HEK293 (cell line): ENCODE measurements around the gene LLGL2.

Source experiments
- CTCF ChIA-PET: fragments of 350-600 bp; formaldehyde crosslinking; extraction: SDS; loops from one replicate; lab custom pipeline; 2021; ENCODE audit warnings: antibody characterized with exemption; lab: Yijun Ruan, JAX
- POLR2A ChIA-PET: fragments of 300-600 bp; formaldehyde crosslinking; extraction: SDS; loops from one replicate; lab custom pipeline; 2020; ENCODE audit warnings: antibody characterized with exemption, inconsistent platforms; lab: Yijun Ruan, JAX
- H3K27ac ChIP-seq: fragments of 200-500 bp; sonication (Bioruptor generic); 2 replicates; pipeline ENCODE4 v1.5.1; 2014; ENCODE audit warnings: low read depth, low read length, control low read depth, inconsistent platforms; ENCODE audit errors: extremely low read depth
- H3K36me3 ChIP-seq, 2 experiments: fragments of 200-500 bp in 1 of 2; sonication (Bioruptor generic) in 1 of 2; 1 replicate in 1 of 2; 2 replicates in 1 of 2; pipeline ENCODE4 v1.5.1; 2014 to 2017; ENCODE audit warnings: inconsistent platforms in 2 of 2, low read length in 2 of 2; ENCODE audit not compliant: control insufficient read depth in 2 of 2, insufficient read depth in 1 of 2
- H3K4me1 ChIP-seq: fragments of 200-500 bp; sonication (Bioruptor generic); 2 replicates; pipeline ENCODE4 v1.5.1; 2014; ENCODE audit warnings: mild to moderate bottlenecking, low read length, inconsistent platforms; ENCODE audit not compliant: control insufficient read depth, insufficient read depth
- H3K4me3 ChIP-seq: 2 replicates; pipeline ENCODE4 v1.5.1; 2011; ENCODE audit warnings: low read depth, mild to moderate bottlenecking, control low read depth, low read length, moderate library complexity
- H3K9me3 ChIP-seq: fragments of 200-500 bp; sonication (Bioruptor generic); 2 replicates; pipeline ENCODE4 v1.5.1; 2014; ENCODE audit warnings: low read depth, low read length, inconsistent platforms; ENCODE audit not compliant: control insufficient read depth, insufficient read depth
- GLI4 ChIP-seq: fragments of 450-650 bp; formaldehyde crosslinking; IDR thresholded peaks from 2 replicates; pipeline ENCODE4 v1.5.1; 2016; ENCODE audit warnings: missing biosample characterization, missing genetic modification characterization
- GLIS1 ChIP-seq: fragments of 450-650 bp; formaldehyde crosslinking; IDR thresholded peaks from 2 replicates; pipeline ENCODE4 v1.5.1; 2016; ENCODE audit warnings: missing biosample characterization, missing genetic modification characterization
- KLF10 ChIP-seq: fragments of 450-650 bp; IDR thresholded peaks from 2 replicates; pipeline ENCODE4 v1.5.1; 2018; ENCODE audit warnings: missing biosample characterization, mild to moderate bottlenecking, missing genetic modification characterization
- MYNN ChIP-seq: fragments of 450-650 bp; formaldehyde crosslinking; IDR thresholded peaks from 2 replicates; pipeline ENCODE4 v1.5.1; 2016; ENCODE audit warnings: missing biosample characterization, missing genetic modification characterization, borderline replicate concordance
- REPIN1 ChIP-seq: fragments of 450-650 bp; formaldehyde crosslinking; IDR thresholded peaks from 2 replicates; pipeline ENCODE4 v1.5.1; 2017; ENCODE audit warnings: missing biosample characterization, missing genetic modification characterization, low read depth
- ZBTB8A ChIP-seq: fragments of 450-650 bp; formaldehyde crosslinking; IDR thresholded peaks from 2 replicates; pipeline ENCODE4 v1.5.1; 2016; ENCODE audit warnings: missing biosample characterization, missing genetic modification characterization
- ZNF138 ChIP-seq: fragments of 450-650 bp; formaldehyde crosslinking; IDR thresholded peaks from 2 replicates; pipeline ENCODE4 v1.5.1; 2016; ENCODE audit warnings: missing biosample characterization, missing genetic modification characterization, borderline replicate concordance
- ZNF174 ChIP-seq: fragments of 450-650 bp; formaldehyde crosslinking; IDR thresholded peaks from 2 replicates; pipeline ENCODE4 v1.5.0; 2017; ENCODE audit warnings: missing biosample characterization, mild to moderate bottlenecking, missing genetic modification characterization
- ZNF19 ChIP-seq: fragments of 450-650 bp; formaldehyde crosslinking; IDR thresholded peaks from 2 replicates; pipeline ENCODE4; 2016; ENCODE audit warnings: missing biosample characterization, missing genetic modification characterization, low read depth
- ZNF549 ChIP-seq: fragments of 450-650 bp; IDR thresholded peaks from 2 replicates; pipeline ENCODE4 v1.5.1; 2018; ENCODE audit warnings: missing biosample characterization, missing genetic modification characterization, mild to moderate bottlenecking, inconsistent platforms, moderate library complexity
- ZNF600 ChIP-seq: fragments of 450-650 bp; formaldehyde crosslinking; IDR thresholded peaks from 2 replicates; pipeline ENCODE4 v1.5.1; 2016; ENCODE audit warnings: missing biosample characterization, missing genetic modification characterization
- ZNF747 ChIP-seq: fragments of 450-650 bp; formaldehyde crosslinking; IDR thresholded peaks from 2 replicates; pipeline ENCODE4 v1.5.1; 2016; ENCODE audit warnings: missing biosample characterization, missing genetic modification characterization
- ZNF785 ChIP-seq: fragments of 450-650 bp; formaldehyde crosslinking; IDR thresholded peaks from 2 replicates; pipeline ENCODE4 v1.5.1; 2016; ENCODE audit warnings: missing biosample characterization, missing genetic modification characterization
- ZNF837 ChIP-seq: fragments of 450-650 bp; formaldehyde crosslinking; IDR thresholded peaks from 2 replicates; pipeline ENCODE4 v1.5.1; 2016; ENCODE audit warnings: missing biosample characterization, missing genetic modification characterization
- TF ChIP-seq, protein P1 (sequence below): fragments of 450-650 bp; formaldehyde crosslinking; IDR thresholded peaks from 2 replicates; pipeline ENCODE4 v1.5.1; 2016; ENCODE audit warnings: missing biosample characterization, missing genetic modification characterization
- TF ChIP-seq, protein P2 (sequence below): fragments of 450-650 bp; formaldehyde crosslinking; IDR thresholded peaks from 2 replicates; pipeline ENCODE4 v1.5.1; 2016; ENCODE audit warnings: missing biosample characterization, missing genetic modification characterization
- TF ChIP-seq, protein P3 (sequence below): fragments of 450-650 bp; formaldehyde crosslinking; IDR thresholded peaks from 2 replicates; pipeline ENCODE4 v1.5.1; 2016; ENCODE audit warnings: missing biosample characterization, missing genetic modification characterization
- TF ChIP-seq, protein P4 (sequence below): fragments of 450-650 bp; formaldehyde crosslinking; IDR thresholded peaks from 2 replicates; pipeline ENCODE4 v1.5.1; 2016; ENCODE audit warnings: missing biosample characterization, missing genetic modification characterization
- TF ChIP-seq, protein P5 (sequence below): fragments of 450-650 bp; IDR thresholded peaks from 2 replicates; pipeline ENCODE4 v1.5.1; 2018; ENCODE audit warnings: missing biosample characterization, missing genetic modification characterization

The LLGL2 gene

DNA sequence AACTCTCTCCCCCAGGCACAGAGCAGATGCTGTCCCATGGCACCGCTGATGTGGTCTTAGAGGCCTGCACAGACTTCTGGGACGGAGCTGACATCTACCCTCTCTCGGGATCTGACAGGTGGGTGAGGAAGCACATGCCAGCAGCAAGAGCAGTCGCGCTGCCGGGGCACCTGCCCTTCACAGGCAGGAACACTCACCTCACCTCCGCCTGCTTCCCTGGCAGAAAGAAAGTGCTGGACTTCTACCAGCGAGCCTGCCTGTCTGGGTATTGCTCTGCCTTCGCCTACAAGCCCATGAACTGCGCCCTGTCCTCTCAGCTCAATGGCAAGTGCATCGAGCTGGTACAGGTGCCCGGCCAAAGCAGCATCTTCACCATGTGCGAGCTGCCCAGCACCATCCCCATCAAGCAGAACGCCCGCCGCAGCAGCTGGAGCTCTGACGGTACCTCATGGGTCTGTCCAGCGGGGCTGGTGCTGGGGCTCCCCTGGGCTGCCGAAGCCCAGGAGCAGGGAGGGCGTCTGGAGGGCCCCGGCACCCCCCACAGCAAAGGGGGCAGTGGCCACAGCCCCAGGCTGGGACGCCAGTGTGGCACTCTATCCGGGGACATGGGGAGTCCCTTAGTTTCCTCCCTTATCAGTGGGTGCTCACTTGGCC, 31.9 kb upstream of the LLGL2 start:
- POLR2A ChIA-PET: no interaction called here
- CTCF ChIA-PET: no interaction called here
- H3K36me3 ChIP-seq: peaks cover 0 to 83% of the 10 kb centered on the region in 2 experiments; a peak in 2 of 3 replicates

DNA sequence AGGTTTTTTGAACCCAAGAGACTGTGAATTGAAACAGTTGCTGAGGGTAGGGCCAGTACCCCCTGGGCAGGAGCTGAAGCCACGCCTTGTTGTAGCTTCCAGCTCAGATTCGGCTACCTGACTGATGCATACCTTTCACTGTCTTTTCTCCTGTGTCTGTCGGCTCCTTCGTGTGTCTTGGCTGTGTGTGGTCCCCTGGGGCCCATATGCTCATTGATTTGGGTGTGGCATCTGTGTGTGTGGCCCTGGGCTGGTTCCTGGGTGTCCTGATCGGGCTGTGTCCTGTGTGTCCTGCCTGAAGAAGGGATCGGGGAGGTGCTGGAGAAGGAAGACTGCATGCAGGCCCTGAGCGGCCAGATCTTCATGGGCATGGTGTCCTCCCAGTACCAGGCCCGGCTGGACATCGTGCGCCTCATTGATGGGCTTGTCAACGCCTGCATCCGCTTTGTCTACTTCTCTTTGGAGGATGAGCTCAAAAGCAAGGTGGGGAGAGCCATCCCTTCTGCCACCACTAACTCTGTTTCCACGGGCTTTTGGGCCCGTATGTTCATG, 31.1 kb upstream of the LLGL2 start:
- TF ChIP-seq MYNN (tag by site-specific recombination) (no peak), ZNF747 (tag by site-specific recombination) (no peak), GLIS1 (tag by site-specific recombination) (0 out of 2 replicates have a peak, but pooled peaks have one; percentile 12), REPIN1 (no peak)
- TF ChIP-seq, all 188 proteins: peak for 1
- H3K36me3 ChIP-seq: peaks cover 0 to 88% of the 10 kb centered on the region in 2 experiments; a peak in 2 of 3 replicates
- H3K27ac ChIP-seq: no peak overlapping the region
- H3K4me3 ChIP-seq: no peak overlapping the region
- no peaks in the 10 kb centered on the region for H3K9me3 ChIP-seq
- CTCF ChIA-PET: no interaction called here
- POLR2A ChIA-PET: no interaction called here
- no peaks in the 10 kb centered on the region for H3K4me1 ChIP-seq

More for the DNA sequence above, 31.9 kb upstream of the LLGL2 start:
- H3K4me3 ChIP-seq: no peak overlapping the region
- TF ChIP-seq, protein P1, sequence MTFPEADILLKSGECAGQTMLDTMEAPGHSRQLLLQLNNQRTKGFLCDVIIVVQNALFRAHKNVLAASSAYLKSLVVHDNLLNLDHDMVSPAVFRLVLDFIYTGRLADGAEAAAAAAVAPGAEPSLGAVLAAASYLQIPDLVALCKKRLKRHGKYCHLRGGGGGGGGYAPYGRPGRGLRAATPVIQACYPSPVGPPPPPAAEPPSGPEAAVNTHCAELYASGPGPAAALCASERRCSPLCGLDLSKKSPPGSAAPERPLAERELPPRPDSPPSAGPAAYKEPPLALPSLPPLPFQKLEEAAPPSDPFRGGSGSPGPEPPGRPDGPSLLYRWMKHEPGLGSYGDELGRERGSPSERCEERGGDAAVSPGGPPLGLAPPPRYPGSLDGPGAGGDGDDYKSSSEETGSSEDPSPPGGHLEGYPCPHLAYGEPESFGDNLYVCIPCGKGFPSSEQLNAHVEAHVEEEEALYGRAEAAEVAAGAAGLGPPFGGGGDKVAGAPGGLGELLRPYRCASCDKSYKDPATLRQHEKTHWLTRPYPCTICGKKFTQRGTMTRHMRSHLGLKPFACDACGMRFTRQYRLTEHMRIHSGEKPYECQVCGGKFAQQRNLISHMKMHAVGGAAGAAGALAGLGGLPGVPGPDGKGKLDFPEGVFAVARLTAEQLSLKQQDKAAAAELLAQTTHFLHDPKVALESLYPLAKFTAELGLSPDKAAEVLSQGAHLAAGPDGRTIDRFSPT (tag by site-specific recombination): no peak
- TF ChIP-seq ZNF138 (tag by site-specific recombination) (no peak), ZNF600 (tag by site-specific recombination) (0 out of 2 replicates have a peak, but pooled peaks have one; percentile 13)
- no peaks in the 10 kb centered on the region for H3K9me3 ChIP-seq
- H3K4me1 ChIP-seq: no peaks in the 10 kb centered on the region
- no peak overlapping the region for H3K27ac ChIP-seq

DNA sequence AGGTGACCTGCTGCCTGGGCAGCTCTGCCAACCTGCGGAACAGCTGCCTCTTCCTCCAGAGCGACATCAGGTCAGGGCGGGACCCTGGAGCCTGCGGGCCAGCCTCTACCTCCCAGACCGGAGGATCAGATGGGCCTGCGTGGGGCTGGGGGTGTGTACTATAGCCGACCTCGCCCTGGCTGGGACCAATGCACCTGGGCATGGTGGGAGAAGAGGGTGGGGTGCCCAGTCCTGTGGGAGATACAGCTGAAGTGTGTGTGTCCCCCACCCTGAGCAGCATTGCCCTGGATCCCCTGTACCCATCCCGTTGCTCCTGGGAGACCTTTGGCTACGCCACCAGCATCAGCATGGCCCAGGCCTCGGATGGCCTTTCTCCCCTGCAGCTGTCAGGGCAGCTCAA, 29.5 kb upstream of the LLGL2 start:
- Histone ChIP-seq H3K4me1 (no peaks in the 10 kb centered on the region), H3K9me3 (no peaks in the 10 kb centered on the region), H3K27ac (no peak overlapping the region), H3K4me3 (no peak overlapping the region), H3K36me3 (peaks cover 0 to 97% of the 10 kb centered on the region in 2 experiments)
- ChIA-PET CTCF (no interaction called here), POLR2A (interaction anchor here (1.2 kb wide), 1 partner anchor 13 kb away, joined by 3 read pairs; no protein-coding TSS in a partner anchor)
- TF ChIP-seq, protein P2, sequence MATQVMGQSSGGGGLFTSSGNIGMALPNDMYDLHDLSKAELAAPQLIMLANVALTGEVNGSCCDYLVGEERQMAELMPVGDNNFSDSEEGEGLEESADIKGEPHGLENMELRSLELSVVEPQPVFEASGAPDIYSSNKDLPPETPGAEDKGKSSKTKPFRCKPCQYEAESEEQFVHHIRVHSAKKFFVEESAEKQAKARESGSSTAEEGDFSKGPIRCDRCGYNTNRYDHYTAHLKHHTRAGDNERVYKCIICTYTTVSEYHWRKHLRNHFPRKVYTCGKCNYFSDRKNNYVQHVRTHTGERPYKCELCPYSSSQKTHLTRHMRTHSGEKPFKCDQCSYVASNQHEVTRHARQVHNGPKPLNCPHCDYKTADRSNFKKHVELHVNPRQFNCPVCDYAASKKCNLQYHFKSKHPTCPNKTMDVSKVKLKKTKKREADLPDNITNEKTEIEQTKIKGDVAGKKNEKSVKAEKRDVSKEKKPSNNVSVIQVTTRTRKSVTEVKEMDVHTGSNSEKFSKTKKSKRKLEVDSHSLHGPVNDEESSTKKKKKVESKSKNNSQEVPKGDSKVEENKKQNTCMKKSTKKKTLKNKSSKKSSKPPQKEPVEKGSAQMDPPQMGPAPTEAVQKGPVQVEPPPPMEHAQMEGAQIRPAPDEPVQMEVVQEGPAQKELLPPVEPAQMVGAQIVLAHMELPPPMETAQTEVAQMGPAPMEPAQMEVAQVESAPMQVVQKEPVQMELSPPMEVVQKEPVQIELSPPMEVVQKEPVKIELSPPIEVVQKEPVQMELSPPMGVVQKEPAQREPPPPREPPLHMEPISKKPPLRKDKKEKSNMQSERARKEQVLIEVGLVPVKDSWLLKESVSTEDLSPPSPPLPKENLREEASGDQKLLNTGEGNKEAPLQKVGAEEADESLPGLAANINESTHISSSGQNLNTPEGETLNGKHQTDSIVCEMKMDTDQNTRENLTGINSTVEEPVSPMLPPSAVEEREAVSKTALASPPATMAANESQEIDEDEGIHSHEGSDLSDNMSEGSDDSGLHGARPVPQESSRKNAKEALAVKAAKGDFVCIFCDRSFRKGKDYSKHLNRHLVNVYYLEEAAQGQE (tag by site-specific recombination): no peak
- no peak for TF ChIP-seq ZNF174 (tag by site-specific recombination)
- TF ChIP-seq ZNF19 (tag by site-specific recombination): no peak
- TF ChIP-seq ZBTB8A: no peak
- TF ChIP-seq, protein P3, sequence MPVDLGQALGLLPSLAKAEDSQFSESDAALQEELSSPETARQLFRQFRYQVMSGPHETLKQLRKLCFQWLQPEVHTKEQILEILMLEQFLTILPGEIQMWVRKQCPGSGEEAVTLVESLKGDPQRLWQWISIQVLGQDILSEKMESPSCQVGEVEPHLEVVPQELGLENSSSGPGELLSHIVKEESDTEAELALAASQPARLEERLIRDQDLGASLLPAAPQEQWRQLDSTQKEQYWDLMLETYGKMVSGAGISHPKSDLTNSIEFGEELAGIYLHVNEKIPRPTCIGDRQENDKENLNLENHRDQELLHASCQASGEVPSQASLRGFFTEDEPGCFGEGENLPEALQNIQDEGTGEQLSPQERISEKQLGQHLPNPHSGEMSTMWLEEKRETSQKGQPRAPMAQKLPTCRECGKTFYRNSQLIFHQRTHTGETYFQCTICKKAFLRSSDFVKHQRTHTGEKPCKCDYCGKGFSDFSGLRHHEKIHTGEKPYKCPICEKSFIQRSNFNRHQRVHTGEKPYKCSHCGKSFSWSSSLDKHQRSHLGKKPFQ: no peak
- TF ChIP-seq KLF10 (tag by site-specific recombination): no peak
- no peak for TF ChIP-seq GLI4 (tag by site-specific recombination)
- TF ChIP-seq ZNF785: no peak
- no peak for TF ChIP-seq ZNF837 (tag by site-specific recombination)
- TF ChIP-seq ZNF549: no peak
- TF ChIP-seq, protein P4, sequence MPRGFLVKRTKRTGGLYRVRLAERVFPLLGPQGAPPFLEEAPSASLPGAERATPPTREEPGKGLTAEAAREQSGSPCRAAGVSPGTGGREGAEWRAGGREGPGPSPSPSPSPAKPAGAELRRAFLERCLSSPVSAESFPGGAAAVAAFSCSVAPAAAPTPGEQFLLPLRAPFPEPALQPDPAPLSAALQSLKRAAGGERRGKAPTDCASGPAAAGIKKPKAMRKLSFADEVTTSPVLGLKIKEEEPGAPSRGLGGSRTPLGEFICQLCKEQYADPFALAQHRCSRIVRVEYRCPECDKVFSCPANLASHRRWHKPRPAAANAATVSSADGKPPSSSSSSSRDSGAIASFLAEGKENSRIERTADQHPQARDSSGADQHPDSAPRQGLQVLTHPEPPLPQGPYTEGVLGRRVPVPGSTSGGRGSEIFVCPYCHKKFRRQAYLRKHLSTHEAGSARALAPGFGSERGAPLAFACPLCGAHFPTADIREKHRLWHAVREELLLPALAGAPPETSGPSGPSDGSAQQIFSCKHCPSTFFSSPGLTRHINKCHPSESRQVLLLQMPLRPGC (tag by site-specific recombination): no peak
- TF ChIP-seq MYNN (tag by site-specific recombination): no peak
- TF ChIP-seq, protein P5, sequence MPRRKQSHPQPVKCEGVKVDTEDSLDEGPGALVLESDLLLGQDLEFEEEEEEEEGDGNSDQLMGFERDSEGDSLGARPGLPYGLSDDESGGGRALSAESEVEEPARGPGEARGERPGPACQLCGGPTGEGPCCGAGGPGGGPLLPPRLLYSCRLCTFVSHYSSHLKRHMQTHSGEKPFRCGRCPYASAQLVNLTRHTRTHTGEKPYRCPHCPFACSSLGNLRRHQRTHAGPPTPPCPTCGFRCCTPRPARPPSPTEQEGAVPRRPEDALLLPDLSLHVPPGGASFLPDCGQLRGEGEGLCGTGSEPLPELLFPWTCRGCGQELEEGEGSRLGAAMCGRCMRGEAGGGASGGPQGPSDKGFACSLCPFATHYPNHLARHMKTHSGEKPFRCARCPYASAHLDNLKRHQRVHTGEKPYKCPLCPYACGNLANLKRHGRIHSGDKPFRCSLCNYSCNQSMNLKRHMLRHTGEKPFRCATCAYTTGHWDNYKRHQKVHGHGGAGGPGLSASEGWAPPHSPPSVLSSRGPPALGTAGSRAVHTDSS: no peak
